HCT116 (cell line): Measurements from ENCODE around the gene NALCN. TPM values are rescaled to one million over a fixed set of nuclear protein-coding genes. Genes with fewer than 3 reads are reported as not detected.

Experiments
- ATAC-seq: fragments of 200-7000 bp; cut with Tn5 transposase; 2 replicates; pipeline ENCODE4 v1.9.1; 2020; ENCODE audit warnings: mild to moderate bottlenecking, moderate library complexity
- BruUV-seq: library from RNA; stranded (reverse); fragments of 400-500 nt; replicated peaks from 2 replicates; lab custom pipeline; 2021; lab: Mats Ljungman, UMichigan
- CTCF ChIA-PET: fragments of 300-600 bp; sonication (Branson Sonifier 250); formaldehyde crosslinking; loops from one replicate; lab custom pipeline; 2021; ENCODE audit warnings: antibody characterized with exemption; lab: Charles Lee
- POLR2A ChIA-PET: fragments of 300-600, 350-600 bp; sonication (Branson Sonifier 250); formaldehyde crosslinking; loops from one replicate; lab custom pipeline; 2021; ENCODE audit warnings: antibody characterized with exemption; lab: Charles Lee
- RAD21 ChIA-PET, 2 experiments: fragments of 300-600 bp; sonication (Branson Sonifier 250); formaldehyde crosslinking; loops; one replicate each; lab custom pipeline; 2023; ENCODE audit warnings: low total read pairs in 2 of 2; ENCODE audit not compliant: uncharacterized antibody in 2 of 2, unreplicated experiment in 2 of 2, low non-redundant PET in 1 of 2; lab: Charles Lee
- DNase-seq: peaks from one replicate; pipeline ENCODE4 v3.0.0-alpha.2; 2010; ENCODE audit warnings: low read depth, low spot score
- H2AFZ ChIP-seq: fragments of 200-600 bp; shearing (Covaris generic), sonication (generic); 2 replicates; pipeline ENCODE4 v1.6.1; 2017; ENCODE audit warnings: low read depth, mixed run types, mixed read lengths, antibody characterized with exemption, low read length; ENCODE audit not compliant: poor library complexity, severe bottlenecking
- H3K27ac ChIP-seq: 2 replicates; pipeline ENCODE4 v1.5.1; 2012; ENCODE audit warnings: low read depth, low read length
- H3K27me3 ChIP-seq: fragments of 200-600 bp; sonication (generic); 2 replicates; pipeline ENCODE4 v1.6.1; 2016; ENCODE audit warnings: mixed run types, low read length, mixed read lengths; ENCODE audit not compliant: insufficient read depth
- H3K36me3 ChIP-seq, 2 experiments: fragments of 200-500 bp in 1 of 2; fragments of 200-600 bp in 1 of 2; sonication (Bioruptor generic) in 1 of 2; sonication (generic) in 1 of 2; 2 replicates each; pipeline versions ENCODE4 v1.5.1 to v1.6.1; 2014 to 2016; ENCODE audit warnings: low read length in 2 of 2, inconsistent platforms in 1 of 2, mixed read lengths in 1 of 2, mixed run types in 1 of 2; ENCODE audit not compliant: insufficient read depth in 2 of 2, control insufficient read depth in 1 of 2
- H3K4me1 ChIP-seq, 2 experiments: fragments of 200-600 bp in 1 of 2; sonication (generic) in 1 of 2; 2 replicates each; pipeline versions ENCODE4 v1.5.1 to v1.6.1; 2012 to 2017; ENCODE audit warnings: low read length in 2 of 2, inconsistent platforms in 1 of 2, mild to moderate bottlenecking in 1 of 2, mixed read lengths in 1 of 2, mixed run types in 1 of 2, moderate library complexity in 1 of 2; ENCODE audit not compliant: insufficient read depth in 2 of 2, control insufficient read depth in 1 of 2
- H3K4me2 ChIP-seq: fragments of 200-600 bp; sonication (generic); 2 replicates; pipeline ENCODE4 v1.6.1; 2017; ENCODE audit warnings: mixed run types, low read length, mixed read lengths
- H3K4me3 ChIP-seq, 2 experiments: fragments of 200-600 bp in 1 of 2; sonication (generic) in 1 of 2; replicated peaks in 1 of 2; 2 replicates each; pipeline ENCODE4 v1.5.1; 2011 to 2016; ENCODE audit warnings: low read length in 2 of 2, control low read depth in 1 of 2, low read depth in 1 of 2, mild to moderate bottlenecking in 1 of 2, mixed read lengths in 1 of 2, mixed run types in 1 of 2
- H3K79me2 ChIP-seq: fragments of 200-600 bp; sonication (generic); 2 replicates; pipeline ENCODE4 v1.6.1; 2017; ENCODE audit warnings: mild to moderate bottlenecking, mixed run types, low read length, moderate library complexity, mixed read lengths; ENCODE audit not compliant: insufficient read depth
- H3K9ac ChIP-seq: fragments of 200-600 bp; sonication (generic); 2 replicates; pipeline ENCODE4 v1.6.1; 2016; ENCODE audit warnings: low read length, mixed read lengths
- H3K9me2 ChIP-seq: fragments of 200-600 bp; sonication (generic), shearing (Covaris generic); 2 replicates; pipeline ENCODE4 v1.6.1; 2017; ENCODE audit warnings: mixed run types, mild to moderate bottlenecking, moderate library complexity; ENCODE audit not compliant: insufficient read depth
- H3K9me3 ChIP-seq, 2 experiments: fragments of 200-500 bp in 1 of 2; fragments of 200-600 bp in 1 of 2; sonication (Bioruptor generic) in 1 of 2; sonication (generic) in 1 of 2; 2 replicates each; pipeline ENCODE4 v1.6.1; 2014 to 2017; ENCODE audit warnings: low read length in 2 of 2, mixed read lengths in 2 of 2, inconsistent platforms in 1 of 2, low read depth in 1 of 2, mild to moderate bottlenecking in 1 of 2, mixed run types in 1 of 2, moderate library complexity in 1 of 2; ENCODE audit not compliant: control insufficient read depth in 1 of 2, insufficient read depth in 1 of 2
- H4K20me1 ChIP-seq: fragments of 200-600 bp; sonication (generic), shearing (Covaris generic); 2 replicates; pipeline ENCODE4 v1.6.1; 2017; ENCODE audit warnings: mixed run types, mild to moderate bottlenecking, moderate library complexity; ENCODE audit not compliant: insufficient read depth
- CBX3 ChIP-seq: IDR thresholded peaks from 2 replicates; pipeline ENCODE4 v1.6.1; 2012; ENCODE audit warnings: low read depth
- EZH2 ChIP-seq: fragments of 200-600 bp; sonication (generic); IDR thresholded peaks from 2 replicates; pipeline ENCODE4 v1.6.1; 2017; ENCODE audit warnings: antibody characterized with exemption, mixed run types
- FOSL1 ChIP-seq: IDR thresholded peaks from 2 replicates; pipeline ENCODE4 v1.6.1; 2012; ENCODE audit warnings: low read depth
- POLR2A ChIP-seq: IDR thresholded peaks from 2 replicates; pipeline ENCODE4 v1.7.0; 2011; ENCODE audit warnings: borderline replicate concordance; ENCODE audit not compliant: insufficient read depth, insufficient read length; ENCODE audit errors: extremely low read depth
- POLR2AphosphoS5 ChIP-seq: IDR thresholded peaks from 2 replicates; pipeline ENCODE4 v1.6.1; 2011; ENCODE audit warnings: mild to moderate bottlenecking, low read depth, low read length, moderate library complexity
- RAD21 ChIP-seq: IDR thresholded peaks from 2 replicates; pipeline ENCODE4 v1.6.1; 2012; ENCODE audit warnings: low read depth, mild to moderate bottlenecking
- SIN3A ChIP-seq: IDR thresholded peaks from 2 replicates; pipeline ENCODE4 v1.6.1; 2012; ENCODE audit warnings: low read depth
- SRF ChIP-seq: IDR thresholded peaks from 2 replicates; pipeline ENCODE4 v1.6.1; 2012; ENCODE audit warnings: low read depth
- YY1 ChIP-seq: IDR thresholded peaks from 2 replicates; pipeline ENCODE4 v1.6.1; 2011; ENCODE audit warnings: low read length, low read depth, moderate library complexity, mild to moderate bottlenecking; ENCODE audit not compliant: insufficient replicate concordance; ENCODE audit errors: extremely low read depth
- ZBTB33 ChIP-seq: IDR thresholded peaks from 2 replicates; pipeline ENCODE4 v1.6.1; 2011; ENCODE audit warnings: mild to moderate bottlenecking, low read length, moderate library complexity; ENCODE audit not compliant: insufficient replicate concordance; ENCODE audit errors: extremely low read depth
- ZFX ChIP-seq: fragments of 450-650 bp; IDR thresholded peaks from 2 replicates; pipeline ENCODE4 v1.6.1; 2017
- ZNF274 ChIP-seq: fragments of 200-500 bp; sonication (Bioruptor generic); IDR thresholded peaks from 2 replicates; pipeline ENCODE4 v1.6.1; 2014; ENCODE audit warnings: mild to moderate bottlenecking, low read depth, low read length, inconsistent platforms
- intact Hi-C: fragments of 100-400 bp; cut with micrococcal nuclease; formaldehyde crosslinking; loops from 2 replicates; pipeline ENCODE4 v1.10.0; 2022
- total RNA-seq: library from RNA; stranded (reverse); gene quantifications from one replicate; pipeline ENCODE4 v1.2.1, GENCODE V29; 2021; ENCODE audit not compliant: unreplicated experiment

NALCN gene
- total RNA-seq, 1 experiment from 2014 or later: not detected

GRCh38 chr13:101412076-101412475 lies 4.2 kb downstream of the NALCN start:
- Histone ChIP-seq H3K27ac (no peak overlapping the region), H2AFZ (no peak overlapping the region), H3K4me2 (no peak overlapping the region), H3K9me2 (no peaks in the 10 kb centered on the region), H3K27me3 (no peaks in the 10 kb centered on the region), H3K9me3 (peaks cover 0 to 13% of the 10 kb centered on the region in 2 experiments; a peak in 2 of 4 replicates), H3K4me3 (no peak overlapping the region), H3K36me3 (no peaks in the 10 kb centered on the region), H3K9ac (no peak overlapping the region), H3K4me1 (no peaks in the 10 kb centered on the region), H4K20me1 (no peaks in the 10 kb centered on the region), H3K79me2 (no peaks in the 10 kb centered on the region)
- ChIA-PET POLR2A (no interaction called here), RAD21 (no interaction called here), CTCF (no interaction called here)
- intact Hi-C loops: no loop called here
- ATAC-seq (no peak), DNase-seq (no peak)
- no TSS peak for BruUV-seq
- no peak for TF ChIP-seq EZH2
- TF ChIP-seq FOSL1: no peak
- no peak for TF ChIP-seq SIN3A
- no peak for TF ChIP-seq RAD21
- TF ChIP-seq ZFX: no peak
- TF ChIP-seq ZNF274: no peak
- TF ChIP-seq POLR2A: no peak
- TF ChIP-seq CBX3: no peak
- TF ChIP-seq YY1: no peak
- TF ChIP-seq POLR2AphosphoS5: no peak
- no peak for TF ChIP-seq ZBTB33
- no peak for TF ChIP-seq SRF
